Neural cell (in vitro differentiated cells): ENCODE measurements around the gene CSK. TPM values are rescaled to one million over a fixed set of nuclear protein-coding genes. Genes with fewer than 3 reads are reported as not detected.

ENCODE experiments used
- H2AFZ ChIP-seq: fragments of 200-600, 300-800 bp; sonication (generic), shearing (Covaris generic); 2 replicates; pipeline ENCODE4 v1.6.0; 2014; ENCODE audit warnings: low read depth, mild to moderate bottlenecking, antibody characterized with exemption, low read length, moderate library complexity
- H3F3A ChIP-seq: fragments of 200-600 bp; shearing (Covaris generic); 2 replicates; pipeline ENCODE4 v1.6.1; 2016; ENCODE audit warnings: mild to moderate bottlenecking, moderate library complexity, mixed read lengths, antibody characterized with exemption, low read length; ENCODE audit not compliant: insufficient read depth, poor library complexity, severe bottlenecking
- H3K27ac ChIP-seq: fragments of 200-600, 300-800 bp; sonication (generic), shearing (Covaris generic); 2 replicates; pipeline ENCODE4 v1.5.1; 2014; ENCODE audit warnings: mild to moderate bottlenecking, low read length, moderate library complexity
- H3K27me3 ChIP-seq: fragments of 300-800, 200-600 bp; sonication (generic), shearing (Covaris generic); 2 replicates; pipeline ENCODE4 v1.6.0; 2014; ENCODE audit warnings: mild to moderate bottlenecking, low read depth, low read length, moderate library complexity; ENCODE audit not compliant: insufficient read depth
- H3K36me3 ChIP-seq: fragments of 300-800, 200-600 bp; sonication (generic), shearing (Covaris generic); 2 replicates; pipeline ENCODE4 v1.5.1; 2014; ENCODE audit warnings: mild to moderate bottlenecking, antibody characterized with exemption, low read length, moderate library complexity; ENCODE audit not compliant: insufficient read depth
- H3K4me2 ChIP-seq: fragments of 300-800, 200-600 bp; sonication (generic), shearing (Covaris generic); 2 replicates; pipeline ENCODE4 v1.6.0; 2014; ENCODE audit warnings: mild to moderate bottlenecking, low read length
- H3K4me3 ChIP-seq: fragments of 300-800, 200-600 bp; sonication (generic), shearing (Covaris generic); 2 replicates; pipeline ENCODE4 v1.5.1; 2014; ENCODE audit warnings: mild to moderate bottlenecking, low read length, moderate library complexity
- H3K79me2 ChIP-seq: fragments of 200-600 bp; shearing (Covaris generic); replicated peaks from 2 replicates; pipeline ENCODE4 v1.6.0; 2014; ENCODE audit warnings: mild to moderate bottlenecking, low read length, moderate library complexity; ENCODE audit not compliant: insufficient read depth
- H3K9ac ChIP-seq: fragments of 300-800, 200-600 bp; sonication (generic), shearing (Covaris generic); 2 replicates; pipeline ENCODE4 v1.6.1; 2016; ENCODE audit warnings: mild to moderate bottlenecking, low read length, mixed read lengths
- H3K9me2 ChIP-seq: fragments of 200-600 bp; shearing (Covaris generic); 2 replicates; pipeline ENCODE4 v1.6.1; 2016; ENCODE audit warnings: mild to moderate bottlenecking, low read length, mixed read lengths; ENCODE audit not compliant: insufficient read depth
- H3K9me3 ChIP-seq: fragments of 200-600, 300-800 bp; sonication (generic), shearing (Covaris generic); 2 replicates; pipeline ENCODE4 v1.6.1; 2016; ENCODE audit warnings: mild to moderate bottlenecking, mixed run types, low read length, moderate library complexity, mixed read lengths
- H4K20me1 ChIP-seq: fragments of 200-600 bp; shearing (Covaris generic); 2 replicates; pipeline ENCODE4 v1.6.1; 2016; ENCODE audit warnings: mild to moderate bottlenecking, mixed run types; ENCODE audit not compliant: insufficient read depth
- CTCF ChIP-seq: fragments of 450-650 bp; IDR thresholded peaks from 2 replicates; pipeline ENCODE4 v1.5.1; 2014; ENCODE audit warnings: antibody characterized with exemption, mild to moderate bottlenecking, moderate library complexity; ENCODE audit not compliant: poor library complexity, severe bottlenecking
- EP300 ChIP-seq: fragments of 450-650 bp; conservative IDR thresholded peaks from 2 replicates; pipeline ENCODE4 v1.6.1; 2014; ENCODE audit warnings: antibody characterized with exemption, mild to moderate bottlenecking, moderate library complexity; ENCODE audit not compliant: poor library complexity, severe bottlenecking
- EZH2 ChIP-seq: fragments of 200-600, 300-800 bp; shearing (Covaris generic), sonication (generic); IDR thresholded peaks from 2 replicates; pipeline ENCODE4 v1.6.1; 2014; ENCODE audit warnings: antibody characterized with exemption, low read length, borderline replicate concordance, mild to moderate bottlenecking; ENCODE audit not compliant: insufficient read depth, poor library complexity, severe bottlenecking
- MXI1 ChIP-seq: fragments of 450-650 bp; conservative IDR thresholded peaks from 2 replicates; pipeline ENCODE4 v1.6.1; 2014; ENCODE audit warnings: antibody characterized with exemption, mild to moderate bottlenecking; ENCODE audit not compliant: poor library complexity, severe bottlenecking
- POLR2AphosphoS5 ChIP-seq: IDR thresholded peaks from 2 replicates; pipeline ENCODE4 v1.6.1; 2012
- RAD21 ChIP-seq: fragments of 450-650 bp; conservative IDR thresholded peaks from 2 replicates; pipeline ENCODE4 v1.6.1; 2014; ENCODE audit warnings: antibody characterized with exemption, mild to moderate bottlenecking, moderate library complexity
- REST ChIP-seq: IDR thresholded peaks from 2 replicates; pipeline ENCODE4 v1.6.1; 2012; ENCODE audit warnings: borderline replicate concordance
- SMC3 ChIP-seq: fragments of 450-650 bp; conservative IDR thresholded peaks from 2 replicates; pipeline ENCODE4 v1.6.1; 2014; ENCODE audit warnings: antibody characterized with exemption, mild to moderate bottlenecking, moderate library complexity; ENCODE audit not compliant: poor library complexity
- TAF1 ChIP-seq: IDR thresholded peaks from 2 replicates; pipeline ENCODE4 v1.6.1; 2012; ENCODE audit warnings: low read depth
- polyA plus RNA-seq: library from polyadenylated mRNA; depleted of rRNA; stranded (reverse); fragments of >200 nt; gene quantifications from 2 replicates; pipeline ENCODE4 v1.2.3, GENCODE V29; 2014

CSK gene
- polyA plus RNA-seq, 1 donor from 2014 or later, result 45.5 TPM

GRCh38 chr15:74752531-74752930, 29.3 kb upstream of the CSK start:
- Histone ChIP-seq H3K4me3 (no peak overlapping the region), H3K9ac (no peak overlapping the region), H2AFZ (no peak overlapping the region), H3K4me2 (no peak overlapping the region), H3K9me3 (no peaks in the 10 kb centered on the region), H3K27me3 (peaks cover 4% of the 10 kb centered on the region), H4K20me1 (no peaks in the 10 kb centered on the region), H3K9me2 (no peaks in the 10 kb centered on the region), H3K79me2 (no peaks in the 10 kb centered on the region), H3K36me3 (no peaks in the 10 kb centered on the region), H3K27ac (no peak overlapping the region), H3F3A (no peaks in the 10 kb centered on the region)
- TF ChIP-seq RAD21, result no peak
- no peak for TF ChIP-seq EP300
- no peak for TF ChIP-seq CTCF
- no peak for TF ChIP-seq TAF1
- TF ChIP-seq REST, result no peak
- TF ChIP-seq POLR2AphosphoS5, result no peak
- no peak for TF ChIP-seq SMC3
- TF ChIP-seq MXI1, result no peak
- no peak for TF ChIP-seq EZH2

- Histone ChIP-seq H4K20me1 (no peaks in the 10 kb centered on the region), H3K9ac (no peak overlapping the region), H3K36me3 (no peaks in the 10 kb centered on the region), H3K4me2 (no peak overlapping the region), H3K4me3 (no peak overlapping the region), H2AFZ (no peak overlapping the region), H3K9me3 (no peaks in the 10 kb centered on the region), H3K27me3 (no peaks in the 10 kb centered on the region), H3F3A (no peaks in the 10 kb centered on the region), H3K79me2 (no peaks in the 10 kb centered on the region), H3K27ac (no peak overlapping the region), H3K9me2 (no peaks in the 10 kb centered on the region)
- TF ChIP-seq TAF1 (no peak), EP300 (no peak), SMC3 (no peak), EZH2 (no peak), MXI1 (no peak), POLR2AphosphoS5 (no peak), REST (no peak), CTCF (no peak)
Measured at GRCh38 chr15:74754593-74755215, 27.2 kb upstream of the CSK start.
